Peyer's patch (tissue), 4 donors: Measurements from ENCODE around the gene LRRC34. TPM values are rescaled to one million over a fixed set of nuclear protein-coding genes. Genes with fewer than 3 reads are reported as not detected.

Experiments
- DNase-seq, 3 donors: peaks; one replicate each; pipeline ENCODE4 v3.0.0-alpha.2; 2017 to 2019
- H3K27ac ChIP-seq, 4 donors: fragments of 200-600 bp; sonication (generic); one replicate each; pipeline ENCODE4 v1.5.1; 2016 to 2019
- H3K27me3 ChIP-seq, 2 donors: fragments of 200-600 bp; sonication (generic); one replicate each; pipeline ENCODE4 v1.5.1; 2019
- H3K36me3 ChIP-seq, 3 donors: fragments of 200-600 bp; sonication (generic); one replicate each; pipeline ENCODE4 v1.5.1; 2016 to 2019
- H3K4me1 ChIP-seq, 4 donors: fragments of 200-600 bp; sonication (generic); one replicate each; pipeline ENCODE4 v1.5.1; 2016 to 2019
- H3K4me3 ChIP-seq, 4 donors: fragments of 200-600 bp; sonication (generic); 1 replicate in 3 of 4; 2 replicates in 1 of 4; pipeline ENCODE4 v1.5.1; 2016 to 2019; ENCODE audit warnings: mild to moderate bottlenecking in 1 of 4
- H3K9me3 ChIP-seq, 4 donors: fragments of 200-600 bp; sonication (generic); one replicate each; pipeline ENCODE4 v1.5.1; 2016 to 2019; ENCODE audit warnings: mild to moderate bottlenecking in 1 of 4
- CTCF ChIP-seq, 6 experiments: fragments of 450-650 bp in 4 of 6; fragments of 200-600 bp in 2 of 6; sonication (generic) in 1 of 6; IDR thresholded peaks; one replicate each; pipeline ENCODE4 v1.5.1; 2017 to 2019; ENCODE audit warnings: antibody characterized with exemption in 6 of 6, mild to moderate bottlenecking in 3 of 6, moderate library complexity in 1 of 6
- POLR2A ChIP-seq, 2 donors: fragments of 450-650 bp; IDR thresholded peaks; one replicate each; pipeline ENCODE4 v1.5.1; 2017; ENCODE audit warnings: antibody characterized with exemption in 2 of 2, mild to moderate bottlenecking in 2 of 2, moderate library complexity in 2 of 2
- total RNA-seq, 4 donors: library from RNA; depleted of rRNA; stranded (reverse); fragments of >200 nt; gene quantifications; one replicate each; pipeline ENCODE4 v1.1.0, GENCODE V29; 2016

The LRRC34 gene
- total RNA-seq, 4 donors from 2014 or later = 0.28 to 0.35 TPM; not detected in 2

- H3K4me3 ChIP-seq = peak overlapping the region; percentile 36 to 67 (median 54)
- H3K27ac ChIP-seq = peak overlapping the region in 2 of 4 donors; percentile 56 to 74
- peaks cover 0 to 5% (median 0%) of the 10 kb centered on the region in 4 donors for H3K9me3 ChIP-seq
- no peaks in the 10 kb centered on the region for H3K27me3 ChIP-seq
- peaks cover 0 to 9% (median 0%) of the 10 kb centered on the region in 4 donors for H3K4me1 ChIP-seq
- DNase-seq = peak; percentile 55 to 92 (median 84)
- TF ChIP-seq CTCF (IDR thresholded peaks at IDR 0.05) = peak; percentile 23 to 66 (median 47)
- TF ChIP-seq POLR2A (IDR thresholded peaks at IDR 0.05) = no peak
- H3K36me3 ChIP-seq = no peaks in the 10 kb centered on the region
Observed at GRCh38 chr3:169813757-169814517, 1.2 kb upstream of the LRRC34 start.

DNA sequence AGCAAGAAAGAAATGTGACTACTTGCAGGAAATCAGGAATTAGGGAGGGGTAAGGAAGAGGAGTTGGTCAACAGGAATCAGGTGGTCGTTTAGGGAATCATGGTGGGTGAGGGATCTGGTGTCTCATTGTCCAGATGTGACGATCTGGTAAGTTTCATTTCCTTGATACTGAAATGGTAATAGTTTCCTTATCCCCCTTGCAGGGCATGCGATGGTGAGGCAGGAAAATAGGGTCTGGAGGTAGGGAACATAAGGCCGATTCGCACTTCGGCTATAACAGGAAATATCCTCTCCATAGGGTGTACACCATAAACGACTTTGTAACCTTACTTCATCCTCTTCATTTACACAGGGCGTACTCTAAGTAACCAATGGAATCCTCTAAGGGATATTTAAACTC lies 574 bp upstream of the LRRC34 start:
- H3K36me3 ChIP-seq = no peaks in the 10 kb centered on the region
- H3K27me3 ChIP-seq = no peaks in the 10 kb centered on the region

GRCh38 chr3:169811631-169812331 lies 923 bp downstream of the LRRC34 start:
- Histone ChIP-seq H3K4me1 (peaks cover 0 to 9% (median 0%) of the 10 kb centered on the region in 4 donors), H3K4me3 (peak overlapping the region; percentile 36 to 67 (median 54)), H3K36me3 (no peaks in the 10 kb centered on the region), H3K27ac (peak overlapping the region; percentile 30 to 74 (median 52)), H3K27me3 (no peaks in the 10 kb centered on the region), H3K9me3 (peaks cover 0 to 5% (median 0%) of the 10 kb centered on the region in 4 donors)
- TF ChIP-seq POLR2A (IDR thresholded peaks at IDR 0.05) (no peak), CTCF (IDR thresholded peaks at IDR 0.05) (no peak)
- peak in 2 of 3 donors; percentile 33 to 60 for DNase-seq

More for the DNA sequence above, 574 bp upstream of the LRRC34 start:
- no peak for DNase-seq
- TF ChIP-seq CTCF (IDR thresholded peaks at IDR 0.05) (no peak), POLR2A (IDR thresholded peaks at IDR 0.05) (no peak)
- peak overlapping the region; percentile 36 to 67 (median 54) for H3K4me3 ChIP-seq
- H3K9me3 ChIP-seq = peaks cover 0 to 5% (median 0%) of the 10 kb centered on the region in 4 donors
- peak overlapping the region in 3 of 4 donors; percentile 30 to 74 (median 52) for H3K27ac ChIP-seq
- H3K4me1 ChIP-seq = peaks cover 0 to 9% (median 0%) of the 10 kb centered on the region in 4 donors

DNA sequence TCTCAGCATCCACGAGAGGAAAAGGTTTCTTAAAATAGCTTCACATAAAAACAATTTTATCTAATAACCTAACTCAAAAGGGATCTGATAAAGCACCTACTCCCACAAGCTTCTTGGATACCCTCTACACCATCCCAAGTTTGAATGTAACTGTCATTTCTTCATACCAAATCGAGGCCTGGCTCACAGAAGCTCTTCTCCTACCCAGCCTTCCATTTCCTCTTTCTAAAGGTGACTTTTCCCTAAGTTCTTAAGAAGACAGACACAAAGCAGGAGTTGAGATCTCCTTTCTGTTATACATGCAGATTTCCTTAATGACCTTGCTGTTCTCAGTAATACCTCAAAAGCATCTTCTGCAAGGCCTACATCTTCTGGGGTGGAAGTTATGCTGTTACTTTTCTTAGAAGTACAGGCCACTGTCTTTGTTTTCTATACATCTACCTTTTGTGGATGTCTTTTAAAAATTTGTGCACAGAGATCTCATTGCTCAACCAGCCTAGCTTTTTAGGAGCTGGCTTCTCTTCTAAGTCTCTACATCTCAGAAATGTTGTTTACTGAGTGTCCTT lies 3.4 kb downstream of the LRRC34 start:
- H3K4me3 ChIP-seq = no peak overlapping the region
- TF ChIP-seq CTCF (IDR thresholded peaks at IDR 0.05) (no peak), POLR2A (IDR thresholded peaks at IDR 0.05) (no peak)
- no peaks in the 10 kb centered on the region for H3K9me3 ChIP-seq
- peaks cover 0 to 9% (median 0%) of the 10 kb centered on the region in 4 donors for H3K4me1 ChIP-seq
- no peaks in the 10 kb centered on the region for H3K36me3 ChIP-seq
- no peak for DNase-seq
- H3K27me3 ChIP-seq = no peaks in the 10 kb centered on the region
- no peak overlapping the region for H3K27ac ChIP-seq

- no peak for DNase-seq
- H3K4me1 ChIP-seq = no peaks in the 10 kb centered on the region
- no peak overlapping the region for H3K27ac ChIP-seq
- no peaks in the 10 kb centered on the region for H3K27me3 ChIP-seq
- no peak overlapping the region for H3K4me3 ChIP-seq
- no peaks in the 10 kb centered on the region for H3K9me3 ChIP-seq
- no peaks in the 10 kb centered on the region for H3K36me3 ChIP-seq
- no peak for TF ChIP-seq POLR2A (IDR thresholded peaks at IDR 0.05)
- no peak for TF ChIP-seq CTCF (IDR thresholded peaks at IDR 0.05)
Observed at GRCh38 chr3:169804681-169805080, 8.0 kb downstream of the LRRC34 start.
